MM.1S (cell line): ENCODE results near the gene COPB2.

Source experiments
- DNase-seq: peaks from one replicate; pipeline ENCODE4 v3.0.0-alpha.2; 2015
- H2AFZ ChIP-seq: fragments of 300-600 bp; sonication (generic); 2 replicates; pipeline ENCODE4 v1.6.0; 2016; ENCODE audit warnings: antibody characterized with exemption, low read length
- H3F3A ChIP-seq: fragments of 300-600 bp; sonication (generic); 2 replicates; pipeline ENCODE4 v1.6.1; 2016; ENCODE audit warnings: mild to moderate bottlenecking, antibody characterized with exemption, low read length, moderate library complexity, mixed read lengths; ENCODE audit not compliant: insufficient read depth
- H3K27ac ChIP-seq: fragments of 300-600 bp; sonication (generic); 2 replicates; pipeline ENCODE4 v1.5.1; 2016; ENCODE audit warnings: mild to moderate bottlenecking, low read length
- H3K27me3 ChIP-seq: fragments of 300-600 bp; sonication (generic); replicated peaks from 2 replicates; pipeline ENCODE4 v1.6.0; 2016; ENCODE audit warnings: low read length; ENCODE audit not compliant: insufficient read depth
- H3K36me3 ChIP-seq: fragments of 300-600 bp; sonication (generic); replicated peaks from 2 replicates; pipeline ENCODE4 v1.6.1; 2016; ENCODE audit warnings: mild to moderate bottlenecking, low read length, mixed read lengths; ENCODE audit not compliant: insufficient read depth
- H3K4me1 ChIP-seq: fragments of 300-600 bp; sonication (generic); 2 replicates; pipeline ENCODE4 v1.6.1; 2016; ENCODE audit warnings: low read length, mixed read lengths
- H3K4me2 ChIP-seq: fragments of 300-600 bp; sonication (generic); 2 replicates; pipeline ENCODE4 v1.6.0; 2016; ENCODE audit warnings: low read depth, low read length
- H3K4me3 ChIP-seq: fragments of 300-600 bp; sonication (generic); 2 replicates; pipeline ENCODE4 v1.5.1; 2016; ENCODE audit warnings: low read length, mixed read lengths
- H3K79me2 ChIP-seq: fragments of 300-600 bp; sonication (generic); 2 replicates; pipeline ENCODE4 v1.6.1; 2016; ENCODE audit warnings: mixed run types, low read length, mixed read lengths
- H3K9ac ChIP-seq: fragments of 300-600 bp; sonication (generic); 2 replicates; pipeline ENCODE4 v1.6.1; 2016; ENCODE audit warnings: low read length, mixed read lengths
- H3K9me2 ChIP-seq: fragments of 300-600 bp; sonication (generic); replicated peaks from 2 replicates; pipeline ENCODE4 v1.6.1; 2016; ENCODE audit warnings: mild to moderate bottlenecking, low read length, mixed read lengths; ENCODE audit not compliant: insufficient read depth
- H3K9me3 ChIP-seq: fragments of 300-600 bp; sonication (generic); replicated peaks from 2 replicates; pipeline ENCODE4 v1.6.1; 2016; ENCODE audit warnings: mild to moderate bottlenecking, low read length, mixed read lengths; ENCODE audit not compliant: insufficient read depth
- H4K20me1 ChIP-seq: fragments of 300-600 bp; sonication (generic); 2 replicates; pipeline ENCODE4 v1.6.1; 2016; ENCODE audit warnings: mild to moderate bottlenecking, low read length, moderate library complexity, mixed read lengths; ENCODE audit not compliant: insufficient read depth
- EZH2 ChIP-seq: fragments of 300-600 bp; sonication (generic); optimal IDR thresholded peaks from 2 replicates; pipeline ENCODE3; 2017; ENCODE audit warnings: low read depth, mild to moderate bottlenecking, antibody characterized with exemption, low read length, mixed read lengths
- EZH2phosphoT487 ChIP-seq: fragments of 300-600 bp; sonication (generic); IDR thresholded peaks from 2 replicates; pipeline ENCODE4 v1.6.1; 2018; ENCODE audit warnings: antibody characterized with exemption, low read length
- TF ChIP-seq, protein P1 (sequence below): fragments of 300-600 bp; sonication (generic); IDR thresholded peaks from 2 replicates; pipeline ENCODE4 v1.5.1; 2016; ENCODE audit warnings: antibody characterized with exemption, low read length, mixed read lengths

Gene COPB2

GRCh38 chr3:139317660-139318430, 71.6 kb downstream of the COPB2 start:
- Histone ChIP-seq H3K9ac (no peak overlapping the region), H3K27me3 (no peaks in the 10 kb centered on the region), H3K4me3 (no peak overlapping the region), H3K79me2 (no peaks in the 10 kb centered on the region), H3K4me1 (no peaks in the 10 kb centered on the region), H3K9me2 (no peaks in the 10 kb centered on the region), H3K27ac (no peak overlapping the region), H3F3A (no peaks in the 10 kb centered on the region), H2AFZ (no peak overlapping the region), H3K9me3 (no peaks in the 10 kb centered on the region), H3K4me2 (no peak overlapping the region), H3K36me3 (no peaks in the 10 kb centered on the region), H4K20me1 (no peaks in the 10 kb centered on the region)
- DNase-seq, result no peak
- TF ChIP-seq, protein P1, sequence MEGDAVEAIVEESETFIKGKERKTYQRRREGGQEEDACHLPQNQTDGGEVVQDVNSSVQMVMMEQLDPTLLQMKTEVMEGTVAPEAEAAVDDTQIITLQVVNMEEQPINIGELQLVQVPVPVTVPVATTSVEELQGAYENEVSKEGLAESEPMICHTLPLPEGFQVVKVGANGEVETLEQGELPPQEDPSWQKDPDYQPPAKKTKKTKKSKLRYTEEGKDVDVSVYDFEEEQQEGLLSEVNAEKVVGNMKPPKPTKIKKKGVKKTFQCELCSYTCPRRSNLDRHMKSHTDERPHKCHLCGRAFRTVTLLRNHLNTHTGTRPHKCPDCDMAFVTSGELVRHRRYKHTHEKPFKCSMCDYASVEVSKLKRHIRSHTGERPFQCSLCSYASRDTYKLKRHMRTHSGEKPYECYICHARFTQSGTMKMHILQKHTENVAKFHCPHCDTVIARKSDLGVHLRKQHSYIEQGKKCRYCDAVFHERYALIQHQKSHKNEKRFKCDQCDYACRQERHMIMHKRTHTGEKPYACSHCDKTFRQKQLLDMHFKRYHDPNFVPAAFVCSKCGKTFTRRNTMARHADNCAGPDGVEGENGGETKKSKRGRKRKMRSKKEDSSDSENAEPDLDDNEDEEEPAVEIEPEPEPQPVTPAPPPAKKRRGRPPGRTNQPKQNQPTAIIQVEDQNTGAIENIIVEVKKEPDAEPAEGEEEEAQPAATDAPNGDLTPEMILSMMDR, result no peak
- TF ChIP-seq EZH2, result no peak
- TF ChIP-seq EZH2phosphoT487, result no peak

DNA sequence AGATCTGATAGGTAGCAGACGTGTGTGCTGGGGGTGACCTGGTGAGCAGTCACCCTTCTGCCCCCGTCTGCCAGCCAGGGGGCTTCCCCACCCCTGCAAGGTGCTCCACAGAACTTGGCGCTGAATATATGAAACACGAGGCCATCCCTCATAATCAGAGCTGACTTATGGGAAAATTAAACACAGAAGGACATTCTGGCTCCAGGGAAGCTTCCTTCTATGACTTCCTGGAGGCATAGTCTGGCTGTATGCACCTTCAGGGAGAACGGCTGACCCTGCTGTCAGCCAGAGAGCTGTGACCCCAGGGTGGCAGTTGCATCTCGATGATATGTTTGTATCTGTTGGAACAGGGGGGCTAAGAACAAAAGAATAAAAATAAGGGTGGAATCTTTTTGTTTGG, 72.2 kb downstream of the COPB2 start:
- no peaks in the 10 kb centered on the region for H3K36me3 ChIP-seq
- H2AFZ ChIP-seq, result no peak overlapping the region
- no peaks in the 10 kb centered on the region for H3K79me2 ChIP-seq
- no peaks in the 10 kb centered on the region for H3K4me1 ChIP-seq
- H3K27me3 ChIP-seq, result no peaks in the 10 kb centered on the region
- no peaks in the 10 kb centered on the region for H4K20me1 ChIP-seq
- H3K4me3 ChIP-seq, result no peak overlapping the region
- H3K4me2 ChIP-seq, result no peak overlapping the region
- DNase-seq, result no peak
- TF ChIP-seq, protein P1, result no peak
- TF ChIP-seq EZH2phosphoT487, result no peak
- no peaks in the 10 kb centered on the region for H3F3A ChIP-seq
- H3K9me2 ChIP-seq, result no peaks in the 10 kb centered on the region
- H3K9ac ChIP-seq, result no peak overlapping the region
- no peaks in the 10 kb centered on the region for H3K9me3 ChIP-seq
- H3K27ac ChIP-seq, result no peak overlapping the region

DNA sequence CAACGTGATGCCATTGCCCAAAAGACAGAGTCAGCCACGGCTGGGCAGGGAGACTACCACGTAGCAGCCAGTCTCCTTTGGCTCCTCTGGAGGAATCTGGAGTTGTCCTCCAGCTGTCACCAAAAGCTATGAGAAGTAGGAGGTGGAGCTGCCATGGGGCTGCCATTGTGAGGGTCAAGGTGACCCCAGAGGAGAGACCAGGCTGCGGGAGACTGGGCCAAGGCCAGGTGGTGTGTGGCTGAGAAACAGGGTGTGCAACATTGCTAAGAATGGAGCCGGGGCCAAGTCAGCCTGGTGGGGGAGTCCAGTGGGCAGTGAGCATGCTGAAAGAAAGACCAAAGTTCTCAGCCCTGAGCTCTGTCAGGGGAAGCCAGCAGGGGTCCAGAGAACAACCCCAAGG, 75.5 kb downstream of the COPB2 start:
- no peaks in the 10 kb centered on the region for H3F3A ChIP-seq
- no peaks in the 10 kb centered on the region for H3K27me3 ChIP-seq
- H3K27ac ChIP-seq, result no peak overlapping the region
- no peak overlapping the region for H2AFZ ChIP-seq
- H3K4me1 ChIP-seq, result no peaks in the 10 kb centered on the region
- H4K20me1 ChIP-seq, result no peaks in the 10 kb centered on the region
- H3K9ac ChIP-seq, result no peak overlapping the region
- H3K9me3 ChIP-seq, result no peaks in the 10 kb centered on the region
- H3K9me2 ChIP-seq, result no peaks in the 10 kb centered on the region
- H3K79me2 ChIP-seq, result no peaks in the 10 kb centered on the region
- no peaks in the 10 kb centered on the region for H3K36me3 ChIP-seq
- TF ChIP-seq, protein P1, result no peak
- TF ChIP-seq EZH2 (no peak), EZH2phosphoT487 (no peak)
- H3K4me2 ChIP-seq, result no peak overlapping the region
- no peak overlapping the region for H3K4me3 ChIP-seq
- no peak for DNase-seq
